Measurements from ENCODE around the gene MRPS23. TPM values are rescaled to one million over a fixed set of nuclear protein-coding genes. Genes with fewer than 3 reads are reported as not detected.

Gene MRPS23
- total and polyA plus RNA-seq, 2 of the 13 experiments (the other 11 are each of a cell fraction or from before 2014, with no cell fraction given) = 63.2 to 181 TPM

DNA sequence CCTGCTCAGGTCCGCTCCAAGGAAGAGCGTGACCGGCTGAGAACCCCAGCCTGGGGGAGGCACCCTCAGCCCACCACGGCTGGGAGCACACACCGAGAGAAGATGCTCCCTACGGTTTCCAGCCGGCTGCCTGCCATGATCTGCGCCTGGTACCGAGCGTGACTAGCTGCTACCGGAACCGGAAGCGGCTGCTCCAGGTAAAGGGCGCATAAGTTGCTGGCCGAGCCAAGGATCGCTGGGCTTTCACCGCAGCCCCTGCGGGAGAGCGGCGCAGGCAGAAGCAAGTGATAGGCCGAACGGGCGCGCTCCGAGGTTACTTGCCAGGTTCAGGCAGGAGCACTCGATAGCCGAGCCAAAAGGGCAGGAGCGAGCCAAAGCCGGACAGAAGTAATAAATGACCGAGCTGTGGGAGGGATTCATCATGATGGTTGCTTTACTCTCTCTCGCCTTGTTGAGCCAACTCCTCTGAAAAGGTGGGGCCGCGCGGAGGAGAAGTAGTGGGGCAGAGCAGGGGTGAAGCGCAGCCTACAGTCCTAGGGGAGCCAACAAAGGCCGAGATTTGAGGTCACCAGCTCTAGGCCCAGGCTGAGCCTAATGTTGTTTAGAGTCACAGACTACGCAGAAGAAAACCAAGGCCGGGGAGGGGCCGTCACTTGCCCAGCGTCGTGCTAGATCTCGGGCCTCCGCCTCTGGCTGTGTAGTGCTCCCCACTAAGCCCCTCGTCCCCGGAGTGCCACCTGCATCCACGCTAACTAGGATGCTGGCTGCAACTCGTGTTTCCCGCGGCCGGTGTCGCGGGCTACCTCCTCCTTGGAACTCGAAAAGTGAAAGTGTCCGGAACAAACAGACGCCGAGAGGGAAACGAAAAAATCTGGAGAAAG, at the start of gene MRPS23 (continued):
- TF ChIP-seq ZSCAN22 (CRISPR knock-in tag; IDR thresholded peaks at IDR 0.05) (no peak), EHMT2 (IDR thresholded peaks at IDR 0.05; ENCODE audit: borderline replicate concordance, low read depth, low read length) (no peak), HNRNPH1 (optimal IDR thresholded peaks at IDR 0.05; ENCODE audit: low read depth, low read length) (peak; percentile 16), KDM3A (CRISPR knock-in tag; IDR thresholded peaks at IDR 0.05; ENCODE audit: low read depth) (peak; percentile 99), ATF6 (CRISPR knock-in tag; conservative IDR thresholded peaks at IDR 0.05) (peak; percentile 98), ZNF329 (CRISPR knock-in tag; IDR thresholded peaks at IDR 0.05; ENCODE audit: low read depth) (peak; percentile 85), PHF21A (CRISPR knock-in tag; IDR thresholded peaks at IDR 0.05) (peak; percentile 100), ZBTB14 (CRISPR knock-in tag; IDR thresholded peaks at IDR 0.05) (peak; percentile 75), ZNF674 (CRISPR knock-in tag; IDR thresholded peaks at IDR 0.05; ENCODE audit: low read depth) (peak; percentile 97), ARID2 (CRISPR knock-in tag; IDR thresholded peaks at IDR 0.05; ENCODE audit: borderline replicate concordance) (peak; percentile 87; the same call in 1 of the 2 replicates), TRIM24 (CRISPR knock-in tag; IDR thresholded peaks at IDR 0.05) (no peak), U2AF2 (IDR thresholded peaks at IDR 0.05; ENCODE audit: low read depth, low read length) (no peak), ZNF207 (IDR thresholded peaks at IDR 0.05; ENCODE audit: borderline replicate concordance) (no peak), SAFB2 (CRISPR knock-in tag; IDR thresholded peaks at IDR 0.05; ENCODE audit: borderline replicate concordance, low read depth) (peak; percentile 96), FOXP1 (IDR thresholded peaks at IDR 0.05) (0 out of 2 replicates have a peak, but pooled peaks have one; percentile 60), FOXP1 (CRISPR knock-in tag; IDR thresholded peaks at IDR 0.05) (peak; percentile 59), ZNF598 (CRISPR knock-in tag; IDR thresholded peaks at IDR 0.05; ENCODE audit: borderline replicate concordance) (peak; percentile 100), TP53 (CRISPR knock-in tag; conservative IDR thresholded peaks at IDR 0.05) (peak; percentile 94), TARDBP (CRISPR knock-in tag; IDR thresholded peaks at IDR 0.05) (peak; percentile 100), KDM6A (CRISPR knock-in tag; IDR thresholded peaks at IDR 0.05; ENCODE audit: low read depth) (peak; percentile 23; the same call in 1 of the 2 replicates), TEAD3 (CRISPR knock-in tag; optimal IDR thresholded peaks at IDR 0.05; ENCODE audit: borderline replicate concordance) (peak; percentile 92), TBL1XR1 (IDR thresholded peaks at IDR 0.05; ENCODE audit: borderline replicate concordance, low read length, partially characterized antibody) (peak; percentile 85), MTA1 (CRISPR knock-in tag; IDR thresholded peaks at IDR 0.05; ENCODE audit: borderline replicate concordance) (peak; percentile 87; the same call in 1 of the 2 replicates)
- TF ChIP-seq, protein P1, sequence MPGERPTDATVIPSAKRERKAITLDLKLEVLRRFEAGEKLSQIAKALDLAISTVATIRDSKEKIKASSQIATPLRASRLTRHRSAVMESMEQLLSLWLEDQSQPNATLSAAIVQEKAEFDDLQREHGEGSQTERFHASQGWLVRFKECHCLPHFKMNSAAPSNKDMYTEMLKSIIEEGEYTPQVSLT (CRISPR knock-in tag; IDR thresholded peaks at IDR 0.05; ENCODE audit: borderline replicate concordance, low read depth) = peak; percentile 94; the same call in 1 of the 2 replicates

Data from HepG2 (cell line).